ENCODE measurements around the gene ALDH1A2. TPM values are rescaled to one million over a fixed set of nuclear protein-coding genes. Genes with fewer than 3 reads are reported as not detected.

ALDH1A2 gene
- total RNA-seq, 1 donor: 2.1 TPM

GRCh38 chr15:58017869-58018268 is 47.6 kb downstream of the ALDH1A2 start:
- no peak for TF ChIP-seq CTCF (IDR thresholded peaks at IDR 0.05; ENCODE audit: insufficient read depth, low read length)
- DNase-seq (ENCODE audit: low read depth): no peak

DNA sequence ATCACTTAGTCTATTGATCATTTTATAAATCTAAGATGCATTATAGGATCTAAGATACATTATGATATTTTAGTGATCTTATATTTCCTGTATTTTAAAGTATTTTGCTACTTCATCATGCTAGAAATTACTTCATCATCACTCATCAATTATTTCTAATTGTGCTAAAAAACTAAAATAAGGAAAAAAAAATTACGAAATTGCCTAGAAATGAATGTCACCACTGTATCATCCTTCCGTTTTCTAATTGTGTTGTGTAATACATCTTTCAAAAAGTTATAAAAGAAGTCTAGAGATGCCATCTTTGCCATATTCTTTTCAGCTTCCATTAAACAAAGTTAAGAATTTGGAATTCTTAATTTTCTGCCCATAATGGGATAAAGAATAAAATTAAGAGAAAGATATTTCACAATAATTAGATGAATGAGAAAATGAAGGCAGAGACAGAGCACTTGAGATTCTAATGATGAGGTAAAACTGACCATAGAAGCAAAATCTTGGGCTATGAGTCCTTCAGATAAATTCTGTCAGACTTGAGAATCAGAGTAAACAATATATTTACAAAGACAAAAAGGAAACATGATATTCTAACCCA is 48.8 kb downstream of the ALDH1A2 start:
- no peak for DNase-seq (ENCODE audit: low read depth)
- TF ChIP-seq CTCF (IDR thresholded peaks at IDR 0.05; ENCODE audit: insufficient read depth, low read length): no peak

More at GRCh38 chr15:58017869-58018268, 47.6 kb downstream of the ALDH1A2 start:
- H3K4me3 ChIP-seq (ENCODE audit: low read depth, low read length): no peak overlapping the region

GRCh38 chr15:58015565-58015964 is 49.9 kb downstream of the ALDH1A2 start:
- DNase-seq (ENCODE audit: low read depth): peak; percentile 8
- no peak overlapping the region for H3K4me3 ChIP-seq (ENCODE audit: low read depth, low read length)
- TF ChIP-seq CTCF (IDR thresholded peaks at IDR 0.05; ENCODE audit: insufficient read depth, low read length): no peak

More for the DNA sequence above, 48.8 kb downstream of the ALDH1A2 start:
- no peak overlapping the region for H3K4me3 ChIP-seq (ENCODE audit: low read depth, low read length)

- DNase-seq (ENCODE audit: low read depth): no peak
- TF ChIP-seq CTCF (IDR thresholded peaks at IDR 0.05; ENCODE audit: insufficient read depth, low read length): no peak
- no peak overlapping the region for H3K4me3 ChIP-seq (ENCODE audit: low read depth, low read length)
These were observed 51.0 kb downstream of the ALDH1A2 start for GRCh38 chr15:58014470-58014869.

DNA sequence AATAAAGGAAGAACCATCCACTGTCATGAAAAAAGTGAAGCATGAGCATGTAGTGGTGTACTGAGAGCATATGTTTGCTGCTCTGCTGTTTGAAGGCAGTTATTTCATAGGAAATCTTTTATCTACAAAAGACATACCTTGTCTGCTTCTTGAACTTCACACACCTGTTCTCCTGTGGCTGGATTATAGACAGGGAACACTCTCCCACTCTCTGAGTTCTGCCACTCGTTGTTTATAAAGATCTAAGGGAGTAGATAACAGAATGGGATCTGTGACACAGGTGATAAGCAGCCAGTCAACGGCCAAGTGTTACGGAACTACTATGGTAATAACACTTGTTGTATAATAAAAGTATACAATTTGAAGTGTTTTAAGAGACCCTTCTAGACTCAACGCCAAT is 51.5 kb downstream of the ALDH1A2 start:
- TF ChIP-seq CTCF (IDR thresholded peaks at IDR 0.05; ENCODE audit: insufficient read depth, low read length): no peak
- no peak overlapping the region for H3K4me3 ChIP-seq (ENCODE audit: low read depth, low read length)
- no peak for DNase-seq (ENCODE audit: low read depth)

- no peak for TF ChIP-seq CTCF (IDR thresholded peaks at IDR 0.05; ENCODE audit: insufficient read depth, low read length)
- no peak for DNase-seq (ENCODE audit: low read depth)
- H3K4me3 ChIP-seq (ENCODE audit: low read depth, low read length): no peak overlapping the region
These were observed 54.5 kb downstream of the ALDH1A2 start for GRCh38 chr15:58010983-58011382.

GRCh38 chr15:58003810-58004209 is 61.7 kb downstream of the ALDH1A2 start:
- no peak for DNase-seq (ENCODE audit: low read depth)
- no peak for TF ChIP-seq CTCF (IDR thresholded peaks at IDR 0.05; ENCODE audit: insufficient read depth, low read length)
- no peak overlapping the region for H3K4me3 ChIP-seq (ENCODE audit: low read depth, low read length)

Data from fibroblast of the aortic adventitia (primary cell).